Heart right ventricle (tissue), 16 donors: ENCODE results near the gene HLA-C. TPM values are rescaled to one million over a fixed set of nuclear protein-coding genes. Genes with fewer than 3 reads are reported as not detected.

Experiments
- ATAC-seq, 8 donors: fragments of 200-7000 bp; cut with Tn5 transposase; one replicate each; pipeline ENCODE4 v1.9.1; 2020; ENCODE audit warnings: mild to moderate bottlenecking in 8 of 8, moderate library complexity in 8 of 8, moderate number of reproducible peaks in 1 of 8
- DNase-seq, 2 donors: peaks; one replicate each; pipeline ENCODE4 v3.0.0-alpha.2; 2020
- H3K27ac ChIP-seq, 10 donors: fragments of 200-600 bp; sonication (generic) in 2 of 10; one replicate each; pipeline versions ENCODE4 v1.5.0 to v1.8.0; 2020 to 2022; ENCODE audit warnings: mild to moderate bottlenecking in 3 of 10
- H3K27me3 ChIP-seq, 7 donors: fragments of 200-600 bp; one replicate each; pipeline ENCODE4 v1.8.0; 2021 to 2022; ENCODE audit warnings: mild to moderate bottlenecking in 2 of 7
- H3K36me3 ChIP-seq, 9 donors: fragments of 200-600 bp; sonication (generic) in 1 of 9; one replicate each; pipeline versions ENCODE4 v1.5.0 to v1.8.0; 2020 to 2022; ENCODE audit warnings: mild to moderate bottlenecking in 2 of 9
- H3K4me1 ChIP-seq, 9 donors: fragments of 200-600 bp; sonication (generic) in 1 of 9; one replicate each; pipeline versions ENCODE4 v1.5.0 to v1.8.0; 2020 to 2022; ENCODE audit warnings: mild to moderate bottlenecking in 4 of 9
- H3K4me3 ChIP-seq, 10 donors: fragments of 200-600 bp; sonication (generic) in 2 of 10; one replicate each; pipeline versions ENCODE4 v1.5.0 to v1.8.0; 2020 to 2022; ENCODE audit warnings: mild to moderate bottlenecking in 7 of 10, moderate library complexity in 2 of 10
- H3K9me3 ChIP-seq, 11 donors: fragments of 200-600 bp in 10 of 11; sonication (generic) in 2 of 11; one replicate each; pipeline versions ENCODE4 v1.5.0 to v1.8.0; 2013 to 2022; ENCODE audit warnings: mild to moderate bottlenecking in 2 of 11, control low read depth in 1 of 11, moderate library complexity in 1 of 11
- WGBS, 2 donors: extraction: QIAGEN DNeasy Blood & Tissue Kit; methylation state at CpG; one replicate each; pipeline ENCODE4 v1.1.7; 2013; ENCODE audit warnings: inconsistent platforms in 1 of 2; 5-methylcytosine and 5-hydroxymethylcytosine counted together
- intact Hi-C, 10 donors: fragments of 100-400 bp; cut with DNase I; formaldehyde crosslinking; loops; one replicate each; pipeline versions ENCODE4 v1.11.1 to v1.14.2; 2022
- polyA plus RNA-seq, 2 donors: library from polyadenylated mRNA; stranded (reverse); fragments of 200-250 nt; gene quantifications; one replicate each; pipeline ENCODE4 v1.2.3, GENCODE V29; 2013
- total RNA-seq, 10 donors: library from RNA; stranded (reverse); fragmentation: NEBNext Ultra II Directional in 3 of 10; extraction: Animal tissue kit (Norgen Biotek cat#: 25700) in 3 of 10; gene quantifications; one replicate each; pipeline versions ENCODE4 v1.2.1 to v1.2.4, GENCODE V29; 2021 to 2023
- TF ChIP-seq, protein P1 (sequence below), 9 donors: fragments of 200-600 bp; sonication (generic) in 2 of 9; IDR thresholded peaks; one replicate each; pipeline versions ENCODE4 v1.5.0 to v1.8.0; 2021 to 2022; ENCODE audit warnings: antibody characterized with exemption in 9 of 9, mild to moderate bottlenecking in 5 of 9, moderate library complexity in 1 of 9
- donor health status: Arrhythmogenic right ventricular cardiomyopathy.
- donor health status: ischemic (EF 13 %, LVEDD 7.1; RV severe dilation, severe dysfunction).
- donor health status: healthy with polysubstance abuse.
- donor health status: DM: no; HTN: yes; CAD: no.
- donor health status: DM: no; HTN: no; CAD: no.
- donor health status: ischemic (EF 25% LVEDD 6.9; RV normal size, moderate dysfunction).
- donor health status: ischemic (EF 25% LVEDD 5.7; RV mildly dilated, moderate dysfunction).
- donor health status: healthy.
- donor health status: DM: yes; HTN: yes; CAD: no.
- donor health status: Ischemic cardiomyopathy.
- donor health status: ischemic (EF 35%, LVEDD 5.7; RV mildly dilated, moderate dysfunction).
- donor health status: nonischemic (EF 11% LVEDD 7.7; RV severe dilation, severe dysfunction).
- donor health status: DM: yes; HTN: yes; CAD: no.
- donor health status: PGD.
- donor health status: ischemic (EF 29% LVEDD 5.4; RV normal size, mild dysfunction).
- donor health status: nonischemic (EF 23%, LVEDD 6.1; RV moderate dilation, normal function).

HLA-C gene
- total and polyA plus RNA-seq, 12 donors: 121 to 1,262 (median 232) TPM

DNA sequence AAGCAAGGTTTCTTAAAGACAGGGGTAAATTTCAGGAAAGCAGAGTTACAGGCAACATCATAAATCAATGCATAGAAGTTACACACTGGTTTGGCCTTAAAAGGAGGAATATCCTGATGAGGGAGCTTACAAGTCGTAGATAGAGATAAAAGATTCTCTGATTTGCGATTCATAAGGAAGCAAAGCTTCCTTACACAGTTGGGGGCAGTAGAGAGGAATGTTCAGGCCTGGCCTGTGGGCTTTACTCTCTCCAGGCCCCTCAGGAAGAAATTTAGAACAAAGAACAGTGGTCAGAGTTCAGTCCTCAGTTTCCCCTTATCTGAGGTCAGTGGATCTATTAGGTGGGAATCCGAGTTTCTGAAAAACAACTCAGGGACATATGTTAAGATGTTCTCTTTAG lies 19.3 kb downstream of the HLA-C start:
- Histone ChIP-seq H3K27me3 (peaks cover 0 to 4% (median 0%) of the 10 kb centered on the region in 7 donors), H3K9me3 (peaks cover 0 to 13% (median 0%) of the 10 kb centered on the region in 11 donors), H3K4me3 (no peak overlapping the region), H3K36me3 (no peaks in the 10 kb centered on the region), H3K4me1 (no peaks in the 10 kb centered on the region), H3K27ac (no peak overlapping the region)
- WGBS, 2 donors: 10 to 40% methylated on average over 3 of the region's 3 CpGs
- ATAC-seq (no peak), DNase-seq (no peak)
- intact Hi-C loops: no loop called here
- TF ChIP-seq, protein P1, sequence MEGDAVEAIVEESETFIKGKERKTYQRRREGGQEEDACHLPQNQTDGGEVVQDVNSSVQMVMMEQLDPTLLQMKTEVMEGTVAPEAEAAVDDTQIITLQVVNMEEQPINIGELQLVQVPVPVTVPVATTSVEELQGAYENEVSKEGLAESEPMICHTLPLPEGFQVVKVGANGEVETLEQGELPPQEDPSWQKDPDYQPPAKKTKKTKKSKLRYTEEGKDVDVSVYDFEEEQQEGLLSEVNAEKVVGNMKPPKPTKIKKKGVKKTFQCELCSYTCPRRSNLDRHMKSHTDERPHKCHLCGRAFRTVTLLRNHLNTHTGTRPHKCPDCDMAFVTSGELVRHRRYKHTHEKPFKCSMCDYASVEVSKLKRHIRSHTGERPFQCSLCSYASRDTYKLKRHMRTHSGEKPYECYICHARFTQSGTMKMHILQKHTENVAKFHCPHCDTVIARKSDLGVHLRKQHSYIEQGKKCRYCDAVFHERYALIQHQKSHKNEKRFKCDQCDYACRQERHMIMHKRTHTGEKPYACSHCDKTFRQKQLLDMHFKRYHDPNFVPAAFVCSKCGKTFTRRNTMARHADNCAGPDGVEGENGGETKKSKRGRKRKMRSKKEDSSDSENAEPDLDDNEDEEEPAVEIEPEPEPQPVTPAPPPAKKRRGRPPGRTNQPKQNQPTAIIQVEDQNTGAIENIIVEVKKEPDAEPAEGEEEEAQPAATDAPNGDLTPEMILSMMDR (IDR thresholded peaks at IDR 0.05): no peak

DNA sequence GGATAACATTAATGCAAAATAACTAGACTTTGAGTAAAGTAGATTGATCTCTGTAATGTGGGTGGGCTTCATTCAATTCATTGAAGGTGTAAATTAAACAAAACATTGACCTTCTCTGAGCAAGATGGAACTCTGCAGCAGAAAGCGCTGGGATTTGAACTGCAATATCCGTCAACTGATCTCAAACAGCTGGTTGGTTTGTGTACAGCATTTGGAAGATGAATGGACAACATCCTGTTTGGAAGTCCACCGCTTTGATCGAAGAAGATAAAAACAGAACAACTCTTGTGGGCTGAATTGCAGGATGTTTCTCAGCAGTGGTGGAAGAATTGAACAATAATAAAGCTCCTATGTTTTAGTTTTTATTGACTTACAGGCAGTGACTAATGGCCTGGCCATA lies 20.6 kb downstream of the HLA-C start:
- intact Hi-C loops: no loop called here
- Histone ChIP-seq H3K4me1 (no peaks in the 10 kb centered on the region), H3K27ac (no peak overlapping the region), H3K9me3 (peaks cover 0 to 24% (median 2%) of the 10 kb centered on the region in 11 donors), H3K27me3 (peaks cover 0 to 4% (median 0%) of the 10 kb centered on the region in 7 donors), H3K4me3 (no peak overlapping the region), H3K36me3 (no peaks in the 10 kb centered on the region)
- no peak for ATAC-seq
- DNase-seq: no peak
- 65 to 66% methylated on average over 4 of the region's 4 CpGs for WGBS, 2 donors
- TF ChIP-seq, protein P1 (IDR thresholded peaks at IDR 0.05): no peak

DNA sequence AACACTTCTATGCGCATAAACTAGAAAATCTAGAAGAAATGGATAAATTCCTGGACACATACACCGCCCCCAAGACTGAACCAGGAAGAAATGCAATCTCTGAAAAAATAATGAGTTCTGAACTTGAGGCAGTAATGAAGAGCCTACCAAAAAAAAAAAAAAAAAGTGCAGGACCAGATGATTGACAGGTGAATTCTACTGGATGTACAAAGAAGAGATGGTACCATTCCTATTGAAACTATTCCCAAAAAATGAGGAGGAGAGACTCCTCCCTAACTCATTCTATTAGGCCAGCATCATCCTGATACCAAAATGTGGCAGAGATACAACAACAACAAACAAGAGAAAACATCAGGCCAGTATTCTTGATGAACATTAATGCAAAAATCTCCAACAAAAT lies 22.7 kb downstream of the HLA-C start:
- 88 to 91% methylated on average over 2 of the region's 2 CpGs for WGBS, 2 donors
- ATAC-seq: no peak
- no peaks in the 10 kb centered on the region for H3K4me1 ChIP-seq
- no peak overlapping the region for H3K27ac ChIP-seq
- no peak for DNase-seq
- no peaks in the 10 kb centered on the region for H3K36me3 ChIP-seq
- intact Hi-C loops: no loop called here
- H3K4me3 ChIP-seq: no peak overlapping the region
- TF ChIP-seq, protein P1 (IDR thresholded peaks at IDR 0.05): no peak
- H3K9me3 ChIP-seq: peaks cover 0 to 24% (median 2%) of the 10 kb centered on the region in 11 donors
- H3K27me3 ChIP-seq: peaks cover 0 to 4% (median 0%) of the 10 kb centered on the region in 7 donors

DNA sequence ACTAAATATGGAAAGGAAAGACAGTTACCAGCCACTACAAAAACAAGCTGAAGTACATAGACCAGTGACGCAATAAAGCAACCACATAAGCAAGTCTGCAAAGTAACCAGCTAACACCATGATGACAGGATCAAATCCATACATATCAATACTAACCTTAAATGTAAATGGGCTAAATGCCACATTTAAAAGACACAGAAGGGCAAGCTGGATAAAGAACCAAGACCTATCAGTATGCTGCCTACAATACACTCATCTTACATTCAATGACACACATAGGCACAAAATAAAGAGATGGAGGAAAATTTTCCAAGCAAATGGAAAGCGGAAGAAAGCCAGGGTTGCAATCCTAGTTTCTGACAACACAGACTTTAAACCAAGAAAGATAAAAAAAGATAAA lies 24.1 kb downstream of the HLA-C start:
- Histone ChIP-seq H3K27me3 (peaks cover 0 to 4% (median 0%) of the 10 kb centered on the region in 7 donors), H3K9me3 (peaks cover 0 to 24% (median 2%) of the 10 kb centered on the region in 11 donors), H3K27ac (no peak overlapping the region), H3K36me3 (no peaks in the 10 kb centered on the region), H3K4me3 (no peak overlapping the region), H3K4me1 (no peaks in the 10 kb centered on the region)
- no peak for ATAC-seq
- 94 to 97% methylated on average over 2 of the region's 2 CpGs for WGBS, 2 donors
- DNase-seq: no peak
- TF ChIP-seq, protein P1 (IDR thresholded peaks at IDR 0.05): no peak
- intact Hi-C loops: no loop called here
